ENCODE results near the gene TANC2.
A peak's percentile ranks its signal among the peaks of the same experiment; 100 is the strongest.
"Not testable (repeated sequence)": the region's sequence is repeated elsewhere in the genome, so short reads cannot be mapped to it uniquely, and the experiment has no call there.

TANC2 gene

GRCh38 chr17:62965174-62965685 lies 805 bp upstream of the TANC2 start:
- peak in 1 of 4 experiments; percentile 25 for DNase-seq

GRCh38 chr17:62966426-62967204 lies 580 bp downstream of the TANC2 start:
- DNase-seq = peak in 2 of 4 experiments; percentile 12 to 51

- DNase-seq = no peak
Measured at GRCh38 chr17:62967205-62967529, 1.1 kb downstream of the TANC2 start.

GRCh38 chr17:62968445-62968923 lies 2.4 kb downstream of the TANC2 start:
- peak in 1 of 4 experiments; percentile 11 for DNase-seq

- no peak for DNase-seq
Measured at GRCh38 chr17:62970610-62971009, 4.6 kb downstream of the TANC2 start.

GRCh38 chr17:62971853-62972252 lies 5.8 kb downstream of the TANC2 start:
- DNase-seq = no peak

DNA sequence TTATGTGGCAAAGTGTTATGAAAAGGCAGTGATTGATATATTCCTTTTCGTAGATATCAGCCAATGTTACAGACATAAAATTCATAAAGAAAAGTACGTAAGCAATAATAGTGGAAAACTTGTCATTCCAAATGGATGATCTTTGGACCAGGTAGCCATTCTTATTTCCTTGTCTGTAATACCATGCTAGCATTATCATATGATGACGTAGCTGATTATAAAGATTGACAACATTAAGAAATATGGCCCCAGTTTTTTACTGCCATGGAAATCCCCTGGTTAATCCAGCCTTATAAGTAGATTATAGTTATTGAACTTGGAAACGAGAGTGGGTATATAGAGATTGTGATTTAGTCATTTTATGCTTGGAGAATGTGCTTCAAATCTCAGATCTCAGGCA lies 8.8 kb downstream of the TANC2 start:
- no peak for DNase-seq

- no peak for DNase-seq
Measured at GRCh38 chr17:62975206-62975605, 9.2 kb downstream of the TANC2 start.

DNA sequence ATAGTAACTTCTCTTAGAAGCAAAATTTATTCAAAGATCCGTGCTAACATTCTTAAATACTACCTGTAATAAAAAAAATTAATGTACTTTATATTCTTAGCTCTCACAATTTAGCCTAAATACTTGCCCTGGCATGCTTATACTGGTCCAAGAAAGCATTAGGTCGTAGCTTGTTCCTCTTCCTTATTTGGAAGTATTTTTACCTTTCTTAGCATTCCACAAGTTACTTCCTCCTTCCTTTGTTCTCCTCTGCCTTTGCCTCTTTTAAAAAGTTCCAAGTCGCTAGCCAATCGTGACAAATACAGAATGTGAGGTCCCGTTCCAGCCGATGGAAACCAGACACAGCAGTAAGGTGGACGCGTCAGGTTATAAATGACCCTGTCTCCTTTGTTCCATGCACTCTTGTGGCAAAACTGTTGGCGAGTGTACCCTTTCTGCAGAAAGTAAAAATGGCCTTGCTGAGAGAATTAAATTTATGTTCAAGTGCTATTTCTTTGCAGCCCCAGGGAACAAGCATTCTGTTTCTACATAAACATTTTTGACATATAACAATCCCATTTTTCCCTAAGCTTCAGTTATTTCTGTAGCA lies 10.7 kb downstream of the TANC2 start:
- not testable (repeated sequence) for DNase-seq

GRCh38 chr17:62980842-62981241 lies 14.8 kb downstream of the TANC2 start:
- DNase-seq = no peak

GRCh38 chr17:62981933-62982332 lies 15.9 kb downstream of the TANC2 start:
- DNase-seq = no peak

GRCh38 chr17:62984801-62985200 lies 18.8 kb downstream of the TANC2 start:
- no peak for DNase-seq

GRCh38 chr17:62986549-62986948 lies 20.5 kb downstream of the TANC2 start:
- no peak for DNase-seq

DNA sequence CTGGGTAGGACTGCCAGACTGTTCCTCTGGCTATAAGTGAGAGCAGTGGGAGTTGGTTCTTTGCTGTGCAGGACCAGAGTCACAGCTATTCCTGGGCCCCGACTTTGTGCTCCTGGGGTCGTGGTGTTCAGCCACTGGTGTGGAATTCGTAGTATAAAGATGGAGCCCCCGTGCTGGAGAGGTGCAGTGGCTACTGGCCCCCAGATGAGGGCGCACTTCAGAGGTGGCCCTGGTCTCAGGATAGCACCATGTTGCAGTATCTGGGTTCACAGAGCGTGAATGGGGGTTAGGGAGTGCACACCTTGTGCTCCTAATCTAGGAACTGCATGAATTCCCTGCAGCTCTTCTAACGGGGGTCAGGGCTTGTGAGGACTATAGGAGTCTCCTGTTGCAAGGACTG lies 21.1 kb downstream of the TANC2 start:
- DNase-seq = no peak

DNA sequence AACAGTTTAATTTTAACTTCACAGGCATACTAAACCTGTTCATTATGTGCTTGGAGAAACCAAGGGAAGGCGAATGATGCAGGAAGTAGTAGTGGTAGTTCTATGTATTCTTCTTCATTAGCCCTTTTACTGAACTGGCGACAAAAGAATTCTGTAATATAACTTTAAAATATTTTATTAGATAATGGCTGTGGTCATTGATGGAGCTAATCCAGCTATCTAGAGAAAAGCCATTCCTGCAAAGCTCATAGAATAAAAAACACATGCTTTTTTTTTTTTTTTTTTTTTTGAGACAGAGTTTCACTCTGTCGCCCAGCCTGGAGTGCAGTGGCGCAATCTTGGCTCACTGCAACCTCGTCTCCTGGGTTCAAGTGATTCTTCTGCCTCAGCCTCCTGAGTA lies 23.5 kb downstream of the TANC2 start:
- no peak for DNase-seq

DNA sequence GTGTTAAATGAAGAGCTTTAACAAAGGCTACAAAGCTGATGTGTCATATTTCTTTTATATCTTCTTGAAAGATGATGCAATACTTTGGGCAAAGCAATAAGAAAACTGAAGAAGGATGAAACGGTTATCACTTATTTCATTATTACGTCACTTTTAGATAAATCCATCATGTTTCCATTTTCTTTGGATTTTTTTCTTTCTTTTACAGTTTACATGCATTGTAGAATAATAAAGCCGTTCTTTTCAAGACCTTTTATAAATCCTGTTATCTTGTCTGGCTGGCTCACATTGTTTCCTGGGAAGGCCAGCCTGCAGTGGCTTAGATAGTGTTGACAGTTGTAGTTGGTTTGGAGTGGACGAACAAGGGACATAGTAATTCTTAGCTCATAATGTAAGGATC lies 28.9 kb downstream of the TANC2 start:
- no peak for DNase-seq

DNA sequence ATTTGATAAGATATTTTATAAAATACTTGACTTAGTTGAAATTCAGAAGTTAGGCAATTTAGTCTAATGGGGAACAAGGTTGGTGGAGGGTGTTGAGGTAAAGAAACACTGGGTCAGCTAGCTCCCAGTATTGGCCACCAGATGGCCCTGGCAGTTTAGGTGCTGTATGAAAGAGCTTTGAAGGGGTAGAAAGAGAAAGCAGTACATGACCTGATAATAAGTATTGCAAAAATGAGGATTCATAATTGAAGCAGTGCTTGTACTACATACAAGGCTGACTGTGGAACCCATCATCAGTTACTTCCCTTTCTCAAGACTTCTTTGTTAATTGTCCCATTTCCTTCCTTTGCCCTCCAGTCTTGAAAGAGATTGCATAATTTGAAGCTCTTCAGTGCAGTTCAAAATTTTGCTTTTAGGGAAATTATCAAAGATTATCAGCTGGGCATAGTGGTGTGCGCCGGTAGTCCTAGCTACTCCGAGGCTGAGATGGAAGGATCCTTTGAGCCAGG lies 29.4 kb downstream of the TANC2 start:
- no peak for DNase-seq

GRCh38 chr17:62996221-62996620 lies 30.2 kb downstream of the TANC2 start:
- no peak for DNase-seq

DNA sequence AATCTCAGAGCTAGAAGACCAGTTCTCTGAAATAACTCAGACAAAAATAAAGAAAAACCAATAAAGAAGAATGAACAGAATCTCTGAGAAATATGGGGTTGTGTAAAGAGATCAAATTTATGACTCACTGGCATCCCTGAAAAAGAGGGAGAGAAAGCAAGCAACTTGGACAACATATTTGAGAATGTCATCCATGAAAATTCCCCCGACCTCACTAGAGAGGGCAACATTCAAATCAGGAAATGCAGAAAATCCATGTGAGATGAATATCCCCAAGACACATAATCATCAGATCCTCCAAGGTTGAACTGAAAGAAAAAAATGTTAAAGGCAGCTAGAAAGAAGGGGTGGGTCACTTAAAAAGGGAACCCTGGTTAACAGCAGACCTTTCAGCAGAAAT lies 32.1 kb downstream of the TANC2 start:
- DNase-seq = no peak

DNA sequence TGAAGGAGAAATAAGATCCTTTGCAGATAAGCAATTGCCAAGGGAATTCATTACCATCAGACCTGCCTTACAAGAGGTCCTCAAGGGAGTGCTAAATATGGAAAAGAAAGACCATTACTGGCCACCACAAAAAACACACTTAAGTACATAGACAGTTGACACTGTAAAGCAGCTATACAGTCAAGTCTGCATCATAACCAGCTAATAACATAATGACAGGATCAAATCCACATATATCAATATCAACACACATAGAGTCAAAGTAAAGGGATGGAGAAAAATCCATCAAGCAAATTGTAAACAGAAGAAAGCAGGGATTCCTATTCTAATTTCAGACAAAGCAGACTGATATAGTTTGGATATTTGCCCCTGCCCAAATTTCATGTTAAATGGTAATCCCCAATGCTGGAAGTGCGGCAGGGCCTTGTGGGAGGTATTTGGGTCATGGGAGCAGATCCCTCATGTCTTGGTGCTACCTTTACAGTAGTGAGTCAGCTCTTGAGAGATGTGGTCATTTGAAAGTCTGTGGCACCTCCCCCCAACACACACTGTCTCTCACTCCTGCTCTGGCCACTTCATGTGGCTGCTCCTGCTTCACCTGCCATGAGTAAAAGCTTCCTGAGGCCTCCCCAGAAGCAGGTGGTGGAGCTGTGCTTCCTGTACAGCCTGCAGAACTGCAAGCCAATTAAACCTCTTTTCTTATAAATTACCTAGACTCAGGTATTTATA lies 32.8 kb downstream of the TANC2 start:
- DNase-seq = no peak

GRCh38 chr17:62999736-63000135 lies 33.7 kb downstream of the TANC2 start:
- DNase-seq = no peak

GRCh38 chr17:63001689-63002394 lies 35.8 kb downstream of the TANC2 start:
- no peak for DNase-seq

- DNase-seq = no peak
Measured at GRCh38 chr17:63002625-63003024, 36.6 kb downstream of the TANC2 start.

Measured in activated naive CD4-positive, alpha-beta T cell (primary cell).